Measurements from ENCODE around the gene RDH14.

RDH14 gene

DNA sequence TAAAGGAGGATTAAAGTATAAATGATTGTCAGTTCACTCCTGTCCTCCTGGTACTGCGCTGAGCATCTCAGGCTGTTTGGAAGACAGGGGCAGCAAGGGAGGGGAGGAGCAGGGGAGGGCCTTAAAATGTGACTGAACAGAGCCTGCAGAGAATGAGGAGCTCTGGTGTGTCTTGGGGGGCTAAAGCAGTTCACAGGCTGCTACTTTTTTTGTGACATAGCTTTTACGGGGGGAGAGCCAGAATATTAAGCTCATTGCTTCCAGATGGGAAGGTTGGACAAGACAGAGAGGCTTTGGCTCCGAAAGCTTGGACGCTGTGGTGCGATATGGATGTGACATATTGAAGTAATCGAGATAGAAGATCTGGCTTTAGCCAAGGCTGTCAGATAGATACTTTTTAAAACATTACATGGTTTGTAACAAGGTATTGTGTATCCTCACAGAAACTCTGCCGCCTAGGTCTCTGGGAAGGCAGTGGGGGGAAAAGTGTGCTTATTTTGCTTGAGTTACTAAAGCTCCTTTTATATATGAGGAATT is 40.5 kb downstream of the RDH14 start:
- DNase-seq, result no peak

- DNase-seq, result no peak
Measured at GRCh38 chr2:18518116-18519111, 42.0 kb downstream of the RDH14 start.

GRCh38 chr2:18517386-18517785 is 43.1 kb downstream of the RDH14 start:
- DNase-seq, result no peak

- no peak for DNase-seq
Measured at GRCh38 chr2:18516112-18516511, 44.3 kb downstream of the RDH14 start.

- no peak for DNase-seq
Measured at GRCh38 chr2:18514526-18515461, 45.7 kb downstream of the RDH14 start.

GRCh38 chr2:18510775-18511174 is 49.7 kb downstream of the RDH14 start:
- no peak for DNase-seq

DNA sequence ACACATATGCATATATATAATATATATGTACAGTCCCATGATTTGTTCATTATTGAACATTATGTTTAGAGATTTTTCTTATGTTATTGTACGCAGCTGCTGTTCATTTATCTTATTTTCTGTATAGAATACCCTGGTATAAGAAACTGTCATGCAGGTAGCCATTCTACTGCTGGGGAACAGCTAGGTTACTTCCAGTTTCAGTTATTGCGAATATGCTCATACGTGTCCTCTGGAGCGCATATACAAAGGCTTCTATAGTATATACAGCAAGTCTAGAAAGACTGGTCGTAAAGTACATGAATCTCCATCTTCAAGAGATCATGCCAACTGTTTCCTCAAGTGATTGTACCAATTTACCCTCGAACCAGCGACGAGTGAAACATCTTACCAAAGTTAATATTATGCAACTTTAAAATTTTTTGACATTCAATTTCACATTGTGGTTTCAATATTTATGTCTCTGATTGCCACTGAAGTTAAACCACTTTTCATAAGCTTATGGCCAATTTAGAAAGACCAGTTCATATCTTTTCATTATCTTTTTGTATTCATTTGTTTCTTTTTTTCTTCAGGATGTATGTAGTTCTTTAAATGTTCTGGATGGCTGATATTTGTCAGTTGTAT is 53.5 kb downstream of the RDH14 start:
- DNase-seq, result no peak

GRCh38 chr2:18505703-18506341 is 54.6 kb downstream of the RDH14 start:
- no peak for DNase-seq

All from T1000 (cell line).